Measurements from ENCODE around the gene ZNF428. TPM values are rescaled to one million over a fixed set of nuclear protein-coding genes. Genes with fewer than 3 reads are reported as not detected.

Gene ZNF428
- total and polyA plus RNA-seq, 2 of the 8 experiments (the other 6 are each of a cell fraction or from before 2014, with no cell fraction given): 7.8 to 16.7 TPM

DNA sequence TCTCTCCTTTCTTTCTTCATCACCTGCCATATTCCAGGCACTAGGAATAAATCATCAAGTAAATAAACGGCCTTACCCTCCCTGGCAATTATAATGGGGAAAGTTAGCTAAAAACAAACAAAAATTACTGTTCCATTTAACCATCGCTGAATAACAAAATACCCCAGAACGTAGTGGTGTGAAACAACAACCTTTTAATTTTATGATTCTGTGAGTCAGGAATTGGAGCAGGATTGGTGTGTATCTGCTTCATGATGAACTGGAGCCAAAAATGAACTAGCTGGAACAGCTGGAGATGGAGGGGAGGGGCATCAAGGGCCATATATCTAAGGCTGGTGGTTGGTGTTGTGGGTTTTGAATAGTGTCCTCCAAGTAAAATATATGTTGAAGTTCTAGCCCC, 23.9 kb upstream of the ZNF428 start:
- Histone ChIP-seq H4K5ac (ENCODE audit: insufficient read length, low read depth, low read length) (no peak overlapping the region), H3K4me2 (ENCODE audit: insufficient read depth in 1 of 2, low read depth in 2 of 2, low read length in 2 of 2) (no peak overlapping the region), H4K91ac (replicated peaks; ENCODE audit: insufficient read length, low read length) (no peak overlapping the region), H3K14ac (ENCODE audit: insufficient read length) (no peak overlapping the region), H4K8ac (ENCODE audit: extremely low read depth, insufficient read depth, low read length) (no peak overlapping the region), H2BK5ac (ENCODE audit: low read depth, low read length) (no peak overlapping the region), H2AFZ (ENCODE audit: low read length) (no peak overlapping the region), H3K27me3 (replicated peaks in 1 of 4; ENCODE audit: control insufficient read depth in 3 of 4, extremely low read depth in 1 of 4, insufficient read depth in 3 of 4, low read length in 3 of 4) (peaks cover 11 to 33% (median 25%) of the 10 kb centered on the region in 4 experiments), H3K23me2 (ENCODE audit: low read depth, low read length) (peaks cover 11% of the 10 kb centered on the region), H2AK5ac (ENCODE audit: low read depth, low read length) (no peak overlapping the region), H3K79me1 (ENCODE audit: low read depth, low read length) (peaks cover 2% of the 10 kb centered on the region; the same call in 1 of the 2 replicates), H3K9ac (replicated peaks in 1 of 4; ENCODE audit: extremely low read depth in 1 of 4, low read depth in 3 of 4, low read length in 3 of 4) (no peak overlapping the region), H3K18ac (ENCODE audit: extremely low read depth, low read length) (no peak overlapping the region), H3K79me2 (ENCODE audit: control insufficient read depth in 1 of 2, insufficient read depth in 2 of 2, low read length in 2 of 2) (no peaks in the 10 kb centered on the region), H3K4me1 (replicated peaks in 1 of 4; ENCODE audit: control insufficient read depth in 3 of 4, insufficient read depth in 4 of 4, low read length in 3 of 4) (peaks cover 0 to 10% (median 4%) of the 10 kb centered on the region in 4 experiments; a peak in 3 of 7 replicates), H3K27ac (ENCODE audit: low read depth, low read length) (no peak overlapping the region), H3K36me3 (ENCODE audit: control insufficient read depth in 2 of 4, insufficient read depth in 4 of 4, low read length in 3 of 4) (peaks cover 0 to 4% (median 2%) of the 10 kb centered on the region in 4 experiments; a peak in 2 of 8 replicates), H3K23ac (ENCODE audit: insufficient read length) (no peak overlapping the region), H2BK120ac (replicated peaks; ENCODE audit: low read depth, low read length) (no peak overlapping the region), H4K20me1 (replicated peaks in 1 of 2; ENCODE audit: control insufficient read depth in 1 of 2, insufficient read depth in 2 of 2, low read length in 2 of 2) (no peaks in the 10 kb centered on the region), H2BK15ac (ENCODE audit: low read length) (no peak overlapping the region), H3K4ac (replicated peaks; ENCODE audit: insufficient read length, low read depth, low read length) (no peak overlapping the region), H3K9me3 (ENCODE audit: insufficient read depth in 2 of 2, low read depth in 1 of 2, low read length in 1 of 2) (no peaks in the 10 kb centered on the region; a peak in 1 of 4 replicates), H2BK20ac (ENCODE audit: low read length) (no peak overlapping the region), H3K56ac (replicated peaks; ENCODE audit: insufficient read length, low read depth, low read length) (no peak overlapping the region), H3K4me3 (ENCODE audit: extremely low read depth in 1 of 4, insufficient read depth in 2 of 4, low read depth in 3 of 4, low read length in 4 of 4) (no peak overlapping the region), H2BK12ac (ENCODE audit: low read depth, low read length) (no peak overlapping the region)
- no peak for DNase-seq (ENCODE audit: low read depth in 1 of 2, low spot score in 2 of 2)
- FAIRE-seq: no peak
- WGBS, 2 experiments (ENCODE audit: extremely low coverage in 1 of 2, insufficient coverage in 1 of 2, insufficient read length in 1 of 2, insufficient replicate concordance in 2 of 2, low coverage in 1 of 2, low lambda C conversion rate in 2 of 2, missing lambda C conversion rate in 1 of 2): 90% methylated on average over 3 of the region's 3 CpGs; no CpG with 5 or more reads in 1 of the 2 experiments
- TF ChIP-seq EZH2 (IDR thresholded peaks at IDR 0.05; ENCODE audit: low read depth, low read length, severe bottlenecking): no peak
- no peak for TF ChIP-seq JUN (IDR thresholded peaks at IDR 0.05; ENCODE audit: low read depth, low read length)
- TF ChIP-seq, protein P1, sequence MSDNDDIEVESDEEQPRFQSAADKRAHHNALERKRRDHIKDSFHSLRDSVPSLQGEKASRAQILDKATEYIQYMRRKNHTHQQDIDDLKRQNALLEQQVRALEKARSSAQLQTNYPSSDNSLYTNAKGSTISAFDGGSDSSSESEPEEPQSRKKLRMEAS (IDR thresholded peaks at IDR 0.05): no peak
- no peak for TF ChIP-seq BRCA1 (IDR thresholded peaks at IDR 0.05; ENCODE audit: low read depth, low read length)
- no peak for TF ChIP-seq JUND (IDR thresholded peaks at IDR 0.05; ENCODE audit: low read length)
- TF ChIP-seq TBP (IDR thresholded peaks at IDR 0.05; ENCODE audit: low read depth, low read length): no peak
- TF ChIP-seq KDM4A (IDR thresholded peaks at IDR 0.05; ENCODE audit: low read depth, low read length, severe bottlenecking): no peak
- POLR2A ChIA-PET (ENCODE audit: partially characterized antibody): interaction anchor here (1.2 to 1.4 kb wide), 2 partner anchors 13 to 19 kb away, joined by 3 read pairs; no protein-coding TSS in a partner anchor
- CTCF ChIA-PET (ENCODE audit: partially characterized antibody): interaction anchor here (0.8 to 1.4 kb wide), 3 partner anchors 17 to 49 kb away, joined by 3 to 5 read pairs (median 5); no protein-coding TSS in a partner anchor
